Vagina (tissue), 2 donors: Measurements from ENCODE around the gene TBC1D4.
"Not testable (repeated sequence)": the region's sequence is repeated elsewhere in the genome, so short reads cannot be mapped to it uniquely, and the experiment has no call there.

ENCODE experiments used
- POLR2A ChIP-seq, 2 donors: fragments of 450-650 bp; IDR thresholded peaks; one replicate each; pipeline ENCODE4 v1.6.1; 2017; ENCODE audit warnings: antibody characterized with exemption in 2 of 2, mild to moderate bottlenecking in 2 of 2, moderate library complexity in 2 of 2
- TF ChIP-seq, protein P1 (sequence below), 3 experiments: fragments of 450-650 bp in 2 of 3; fragments of 200-600 bp in 1 of 3; sonication (generic) in 1 of 3; IDR thresholded peaks; one replicate each; pipeline ENCODE4 v1.5.1; 2017 to 2019; ENCODE audit warnings: antibody characterized with exemption in 3 of 3, mild to moderate bottlenecking in 2 of 3, moderate library complexity in 2 of 3

- not testable (repeated sequence) for TF ChIP-seq POLR2A (IDR thresholded peaks at IDR 0.05)
- TF ChIP-seq, protein P1, sequence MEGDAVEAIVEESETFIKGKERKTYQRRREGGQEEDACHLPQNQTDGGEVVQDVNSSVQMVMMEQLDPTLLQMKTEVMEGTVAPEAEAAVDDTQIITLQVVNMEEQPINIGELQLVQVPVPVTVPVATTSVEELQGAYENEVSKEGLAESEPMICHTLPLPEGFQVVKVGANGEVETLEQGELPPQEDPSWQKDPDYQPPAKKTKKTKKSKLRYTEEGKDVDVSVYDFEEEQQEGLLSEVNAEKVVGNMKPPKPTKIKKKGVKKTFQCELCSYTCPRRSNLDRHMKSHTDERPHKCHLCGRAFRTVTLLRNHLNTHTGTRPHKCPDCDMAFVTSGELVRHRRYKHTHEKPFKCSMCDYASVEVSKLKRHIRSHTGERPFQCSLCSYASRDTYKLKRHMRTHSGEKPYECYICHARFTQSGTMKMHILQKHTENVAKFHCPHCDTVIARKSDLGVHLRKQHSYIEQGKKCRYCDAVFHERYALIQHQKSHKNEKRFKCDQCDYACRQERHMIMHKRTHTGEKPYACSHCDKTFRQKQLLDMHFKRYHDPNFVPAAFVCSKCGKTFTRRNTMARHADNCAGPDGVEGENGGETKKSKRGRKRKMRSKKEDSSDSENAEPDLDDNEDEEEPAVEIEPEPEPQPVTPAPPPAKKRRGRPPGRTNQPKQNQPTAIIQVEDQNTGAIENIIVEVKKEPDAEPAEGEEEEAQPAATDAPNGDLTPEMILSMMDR (IDR thresholded peaks at IDR 0.05) = not testable (repeated sequence)
Observed at GRCh38 chr13:75306967-75307366, 175.0 kb downstream of the TBC1D4 start.
